H1 (cell line): ENCODE data around the gene GTF2A1L.

Source experiments
- CTCF ChIP-seq, 3 experiments: IDR thresholded peaks; 1 replicate in 2 of 3; 2 replicates in 1 of 3; pipeline versions ENCODE4 v1.5.1 to v1.6.1; 2011; ENCODE audit warnings: low read length in 3 of 3, mild to moderate bottlenecking in 3 of 3, inconsistent platforms in 2 of 3, low read depth in 1 of 3, moderate library complexity in 1 of 3; ENCODE audit not compliant: insufficient read depth in 1 of 3; ENCODE audit errors: control extremely low read depth in 1 of 3
- POLR2A ChIP-seq, 2 experiments: IDR thresholded peaks; 1 replicate in 1 of 2; 2 replicates in 1 of 2; pipeline ENCODE4 v1.6.1; 2011; ENCODE audit warnings: low read depth in 2 of 2, low read length in 2 of 2, mild to moderate bottlenecking in 2 of 2; ENCODE audit errors: control extremely low read depth in 1 of 2

GRCh38 chr2:48728295-48728694 is 110.6 kb downstream of the GTF2A1L start:
- TF ChIP-seq CTCF (IDR thresholded peaks at IDR 0.05; ENCODE audit: control extremely low read depth in 1 of 3, insufficient read depth in 1 of 3, low read depth in 1 of 3, low read length in 3 of 3): no peak
- no peak for TF ChIP-seq POLR2A (IDR thresholded peaks at IDR 0.05; ENCODE audit: control extremely low read depth in 1 of 2, low read depth in 2 of 2, low read length in 2 of 2)
